ENCODE data around the gene CDYL.
"Not testable (repeated sequence)": the region's sequence is repeated elsewhere in the genome, so short reads cannot be mapped to it uniquely, and the experiment has no call there.

- TF ChIP-seq, protein P1, sequence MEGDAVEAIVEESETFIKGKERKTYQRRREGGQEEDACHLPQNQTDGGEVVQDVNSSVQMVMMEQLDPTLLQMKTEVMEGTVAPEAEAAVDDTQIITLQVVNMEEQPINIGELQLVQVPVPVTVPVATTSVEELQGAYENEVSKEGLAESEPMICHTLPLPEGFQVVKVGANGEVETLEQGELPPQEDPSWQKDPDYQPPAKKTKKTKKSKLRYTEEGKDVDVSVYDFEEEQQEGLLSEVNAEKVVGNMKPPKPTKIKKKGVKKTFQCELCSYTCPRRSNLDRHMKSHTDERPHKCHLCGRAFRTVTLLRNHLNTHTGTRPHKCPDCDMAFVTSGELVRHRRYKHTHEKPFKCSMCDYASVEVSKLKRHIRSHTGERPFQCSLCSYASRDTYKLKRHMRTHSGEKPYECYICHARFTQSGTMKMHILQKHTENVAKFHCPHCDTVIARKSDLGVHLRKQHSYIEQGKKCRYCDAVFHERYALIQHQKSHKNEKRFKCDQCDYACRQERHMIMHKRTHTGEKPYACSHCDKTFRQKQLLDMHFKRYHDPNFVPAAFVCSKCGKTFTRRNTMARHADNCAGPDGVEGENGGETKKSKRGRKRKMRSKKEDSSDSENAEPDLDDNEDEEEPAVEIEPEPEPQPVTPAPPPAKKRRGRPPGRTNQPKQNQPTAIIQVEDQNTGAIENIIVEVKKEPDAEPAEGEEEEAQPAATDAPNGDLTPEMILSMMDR (IDR thresholded peaks at IDR 0.05; ENCODE audit: low read depth, low read length), result not testable (repeated sequence)
- not testable (repeated sequence) for TF ChIP-seq EZH2phosphoT487 (IDR thresholded peaks at IDR 0.05; ENCODE audit: low read depth)
Measured at GRCh38 chr6:4865006-4865405, 88.8 kb downstream of the CDYL start.

Data from OCI-LY3 (cell line).